SKM-1 (cell line): ENCODE data around the gene ZNF121.

Experiments
- DNase-seq: peaks from one replicate; lab custom pipeline; 2025; ENCODE audit not compliant: unreplicated experiment; lab: John Stamatoyannopoulos, UW

Gene ZNF121

GRCh38 chr19:9538183-9539058 lies 45.9 kb downstream of the ZNF121 start, which contains the start of gene ZNF426:
ZNF426 (minus strand) TSS chr19:9538645; CDS start chr19:9536232, 2,413 bp downstream.
- peak; percentile 29 for DNase-seq

- no peak for DNase-seq
Measured at GRCh38 chr19:9535934-9536333, 48.4 kb downstream of the ZNF121 start.

GRCh38 chr19:9531933-9532332 lies 52.4 kb downstream of the ZNF121 start:
- DNase-seq: no peak

GRCh38 chr19:9528757-9529336 lies 55.5 kb downstream of the ZNF121 start:
- no peak for DNase-seq

GRCh38 chr19:9523885-9524474 lies 60.3 kb downstream of the ZNF121 start:
- DNase-seq: no peak
